HG02678 (cell line): ENCODE results near the gene ACTR10.

Experiments used
- ATAC-seq: cut with Tn5 transposase; IDR thresholded peaks from one replicate; pipeline ENCODE4 v1.9.1; 2021; ENCODE audit warnings: mild to moderate bottlenecking, moderate library complexity; ENCODE audit not compliant: unreplicated experiment

ACTR10 gene

GRCh38 chr14:58199726-58200479 is at the start of gene ACTR10:
Gene ACTR10, plus strand, starts transcription at chr14:58200149. Its CDS starts 69 bp downstream, at chr14:58200218.
- peak; percentile 94 for ATAC-seq

DNA sequence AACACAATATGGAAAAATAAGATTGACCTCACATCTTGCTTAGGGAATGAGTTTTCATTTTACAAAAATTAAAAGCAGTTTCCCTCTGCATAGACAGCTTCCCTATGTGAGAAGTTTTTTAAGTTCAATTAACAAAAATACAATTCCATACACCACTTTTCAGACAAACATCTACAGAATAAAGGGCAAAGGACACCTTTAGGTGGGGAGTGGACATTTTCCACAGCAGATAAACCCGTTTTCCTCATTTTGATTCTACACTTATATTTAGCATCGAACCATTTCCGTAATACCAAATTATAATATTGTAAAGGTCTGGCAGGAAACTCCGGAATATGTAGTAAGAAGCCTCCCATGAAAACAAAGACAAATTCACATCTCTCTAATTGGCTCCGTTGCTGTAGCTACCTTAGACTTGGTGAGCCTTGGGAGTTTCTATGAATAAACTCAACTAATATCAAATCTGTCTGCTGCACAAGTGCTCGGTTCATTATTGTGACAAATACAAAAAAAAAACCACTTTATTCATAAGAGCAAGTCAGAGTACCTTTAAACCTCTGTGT is 49.6 kb upstream of the ACTR10 start:
- ATAC-seq = no peak

GRCh38 chr14:58151133-58152013 is 48.6 kb upstream of the ACTR10 start:
- ATAC-seq = peak; percentile 40

DNA sequence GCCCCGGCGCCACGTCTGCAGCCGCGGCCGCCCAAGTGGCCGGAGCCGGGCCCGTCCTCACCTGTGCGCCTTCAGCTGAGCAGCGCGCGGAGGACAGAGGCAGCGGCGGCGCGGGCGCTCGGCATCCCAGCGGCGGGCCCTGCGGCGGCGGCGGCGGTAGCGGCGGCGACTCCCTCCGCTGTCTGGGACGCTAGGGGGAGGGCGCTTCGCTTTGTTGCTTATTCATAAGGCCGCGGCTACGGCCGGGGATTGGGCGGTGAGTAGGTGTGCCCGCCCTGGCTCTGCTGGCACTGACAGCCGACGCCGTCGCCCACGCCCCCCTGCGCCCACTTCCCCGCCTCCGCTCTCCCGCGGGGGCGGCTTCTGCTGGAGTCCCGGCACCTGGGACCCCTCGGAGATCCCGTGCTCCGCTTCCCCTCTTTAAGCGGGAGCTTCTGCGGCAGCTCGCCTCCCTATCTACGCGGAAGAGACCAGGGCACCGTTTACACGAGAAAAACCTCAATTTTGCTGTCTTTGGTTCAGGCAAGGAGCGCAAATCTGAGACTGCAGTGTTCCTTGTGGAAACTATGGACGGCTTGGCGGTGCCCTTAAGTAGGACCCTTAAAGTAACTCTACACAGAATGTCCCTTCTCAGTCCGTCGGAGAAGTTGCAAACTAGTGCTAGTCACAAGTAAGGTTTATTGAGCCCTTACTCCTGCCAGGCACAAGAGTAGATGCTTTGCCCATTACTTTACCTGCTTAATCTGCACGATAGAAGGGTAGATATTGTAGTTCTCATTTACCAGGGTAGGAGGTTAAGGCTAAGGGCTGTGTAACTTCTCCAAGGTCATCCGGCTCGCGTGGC is 47.7 kb upstream of the ACTR10 start, which contains the start of gene ARMH4:
Gene ARMH4 (minus strand): TSS at position 200 of the 844 bp plus-strand sequence. CDS start 12,855 bp downstream, outside the sequence.
- ATAC-seq = peak; percentile 99

DNA sequence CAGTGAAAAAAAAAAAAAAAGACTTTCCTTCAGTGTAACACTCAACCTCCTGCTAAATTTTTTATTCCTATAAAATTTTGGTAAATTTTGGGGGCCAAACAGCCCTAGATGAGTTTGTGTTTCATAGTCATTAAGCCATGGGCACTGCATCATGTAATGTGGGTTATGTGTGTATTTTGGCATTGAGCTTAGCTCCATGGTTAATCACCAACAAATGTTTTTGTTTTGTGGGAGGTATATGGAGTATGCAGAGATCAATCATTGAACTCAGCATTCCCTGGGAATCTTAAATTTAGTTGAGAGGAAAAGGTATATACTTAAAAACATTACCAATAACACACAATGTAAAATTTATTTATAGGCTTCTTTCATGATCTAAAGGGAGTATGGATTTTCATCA is 39.4 kb upstream of the ACTR10 start:
- no peak for ATAC-seq

DNA sequence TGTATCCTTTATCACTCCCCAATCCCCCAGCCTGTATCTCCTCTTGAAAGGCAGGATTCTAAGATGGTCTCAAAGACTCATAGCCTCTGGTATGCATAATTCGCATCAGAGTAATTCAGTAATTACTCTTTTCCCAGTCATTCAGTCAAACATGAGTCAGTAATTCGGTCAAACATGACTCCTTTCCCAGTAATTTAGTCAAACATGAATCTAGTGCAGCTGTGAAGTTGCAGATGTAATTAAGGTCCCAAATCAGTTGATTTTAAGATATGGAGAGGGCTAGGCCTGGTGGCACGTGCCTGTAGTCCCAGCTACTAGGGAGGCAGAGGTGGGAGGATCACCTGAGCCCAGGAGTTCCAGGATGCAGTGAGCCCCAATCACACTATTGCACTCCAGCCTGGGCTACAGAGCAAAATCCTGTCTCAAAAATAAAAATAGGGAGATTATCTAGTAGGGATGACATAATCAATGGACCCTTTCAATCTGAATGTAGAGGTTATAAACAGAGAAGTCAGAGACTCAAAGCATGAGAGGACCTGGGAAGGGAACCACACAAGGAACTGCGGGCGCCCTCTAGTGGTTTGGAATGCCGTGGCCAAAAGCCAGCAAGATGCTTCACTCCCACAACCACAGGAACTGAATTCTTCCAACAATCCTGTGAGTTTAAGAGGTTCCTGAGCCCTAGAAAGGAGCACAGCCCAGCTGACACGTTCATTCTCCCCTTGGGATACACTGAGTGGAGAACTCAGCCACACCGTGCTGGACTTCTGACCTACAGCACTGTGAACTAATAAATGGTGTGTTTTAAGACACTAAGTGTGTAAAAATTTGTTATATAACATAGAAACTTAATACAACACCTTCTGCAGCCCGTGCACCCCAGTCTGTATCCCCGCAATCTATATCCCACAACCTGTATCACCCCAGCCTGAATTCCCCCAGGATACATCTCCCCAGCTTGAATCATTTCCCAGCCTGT is 33.7 kb upstream of the ACTR10 start:
- no peak for ATAC-seq

GRCh38 chr14:58167057-58167456 is 32.9 kb upstream of the ACTR10 start:
- ATAC-seq = no peak

DNA sequence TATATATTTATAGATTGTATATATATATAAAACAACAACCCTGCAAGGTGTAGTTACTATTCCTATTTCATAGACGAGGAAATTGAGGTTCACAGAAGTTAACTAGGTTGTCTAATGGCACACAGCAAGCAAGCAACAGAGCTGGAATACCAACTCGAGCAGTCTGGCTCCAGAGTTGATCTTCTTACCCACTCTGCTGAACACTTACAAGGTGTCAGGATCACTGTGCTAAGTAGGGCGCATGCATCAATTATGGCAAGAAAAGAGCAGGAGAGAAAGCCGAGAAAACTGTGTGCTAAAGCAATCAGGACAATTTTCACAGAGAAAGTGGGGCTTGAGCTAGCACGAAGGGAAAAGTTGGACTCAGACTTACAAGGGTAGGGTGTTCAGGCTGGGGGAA is 32.1 kb upstream of the ACTR10 start:
- no peak for ATAC-seq

DNA sequence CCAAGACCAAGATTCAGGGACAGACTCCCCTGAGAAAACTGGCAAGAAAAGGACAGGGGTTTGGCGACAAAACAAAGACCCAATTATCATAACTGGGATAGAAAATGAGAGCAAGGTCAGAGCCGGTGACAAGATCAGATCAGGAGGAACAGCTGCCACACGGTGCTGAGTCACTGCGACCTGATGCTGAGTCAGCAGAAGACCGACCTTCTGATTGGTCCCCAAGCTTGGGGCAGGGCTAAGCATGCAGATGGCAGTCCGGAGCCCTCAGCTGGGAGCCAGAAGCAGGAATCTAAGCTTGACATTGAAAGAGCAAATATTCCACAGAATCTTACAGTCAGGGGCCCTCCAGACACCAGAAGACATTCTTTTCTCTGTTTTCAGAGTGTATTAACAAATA is 28.9 kb upstream of the ACTR10 start:
- peak; percentile 96 for ATAC-seq

- no peak for ATAC-seq
These were observed 22.8 kb upstream of the ACTR10 start for GRCh38 chr14:58177125-58177524.

DNA sequence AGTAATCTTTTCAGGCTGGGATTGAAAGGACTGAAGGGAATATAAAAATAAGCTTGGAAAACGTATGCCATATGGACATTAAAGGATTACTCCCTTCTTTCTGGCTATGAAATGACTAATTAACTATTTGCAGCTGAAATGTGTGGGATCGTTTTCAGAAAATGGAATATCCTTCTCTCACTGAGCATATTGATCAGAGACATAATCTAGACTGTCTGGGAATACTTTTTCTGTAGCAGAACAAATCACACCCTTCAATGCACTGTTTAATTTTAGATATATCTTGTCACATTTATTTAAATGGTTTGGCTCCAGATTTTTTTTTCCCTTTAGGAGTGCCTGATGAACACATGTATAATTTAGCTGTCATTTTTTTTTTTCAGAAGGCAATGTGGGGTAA is 10.8 kb upstream of the ACTR10 start:
- no peak for ATAC-seq

GRCh38 chr14:58191763-58192601 is 8.0 kb upstream of the ACTR10 start:
- ATAC-seq = no peak

GRCh38 chr14:58193542-58193941 is 6.4 kb upstream of the ACTR10 start:
- no peak for ATAC-seq

DNA sequence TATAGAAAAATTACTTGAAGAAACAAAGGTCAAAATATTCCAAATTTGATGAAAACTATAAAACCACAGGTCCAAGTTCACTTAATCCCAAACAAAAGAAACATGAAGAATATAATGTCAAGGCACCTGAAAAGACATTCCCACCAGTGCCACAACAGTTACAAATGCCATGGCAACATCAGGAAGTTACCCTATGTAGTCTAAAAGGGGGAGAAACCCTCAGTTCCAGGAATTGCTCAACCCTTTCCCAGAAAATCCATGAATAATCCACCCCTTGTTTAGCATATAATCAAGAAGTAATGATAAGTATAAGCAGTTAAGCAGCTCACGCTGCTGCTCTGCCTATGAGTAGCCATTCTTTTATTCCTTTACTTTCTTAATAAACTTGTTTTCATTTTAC is 3.8 kb upstream of the ACTR10 start:
- ATAC-seq = no peak

GRCh38 chr14:58198086-58198485 is 1.9 kb upstream of the ACTR10 start:
- no peak for ATAC-seq

GRCh38 chr14:58200480-58200841 is 512 bp downstream of the ACTR10 start:
- ATAC-seq = peak; percentile 8

GRCh38 chr14:58200846-58201245 is 897 bp downstream of the ACTR10 start:
- ATAC-seq = no peak

GRCh38 chr14:58213176-58213575 is 13.2 kb downstream of the ACTR10 start:
- no peak for ATAC-seq
